ENCODE results near the gene BCAT1. TPM values are rescaled to one million over a fixed set of nuclear protein-coding genes. Genes with fewer than 3 reads are reported as not detected.

The BCAT1 gene
- total RNA-seq, 1 experiment from 2014 or later: 0.74 TPM

- Histone ChIP-seq H3K9me3 (ENCODE audit: control insufficient read depth in 1 of 2, insufficient read depth in 1 of 2, low read depth in 1 of 2, low read length in 2 of 2) (no peaks in the 10 kb centered on the region), H3K9me2 (ENCODE audit: insufficient read depth) (no peaks in the 10 kb centered on the region), H3K36me3 (ENCODE audit: control insufficient read depth in 1 of 2, insufficient read depth in 2 of 2, low read length in 2 of 2) (no peaks in the 10 kb centered on the region), H3K27ac (ENCODE audit: low read depth, low read length) (no peak overlapping the region), H3K9ac (ENCODE audit: low read length) (no peak overlapping the region), H3K4me2 (ENCODE audit: low read length) (no peak overlapping the region), H3K79me2 (ENCODE audit: insufficient read depth, low read length) (no peaks in the 10 kb centered on the region), H3K4me3 (replicated peaks in 1 of 2; ENCODE audit: low read depth in 1 of 2, low read length in 2 of 2) (no peak overlapping the region), H3K4me1 (ENCODE audit: control insufficient read depth in 1 of 2, insufficient read depth in 2 of 2, low read length in 2 of 2) (no peaks in the 10 kb centered on the region), H2AFZ (ENCODE audit: low read depth, low read length, poor library complexity, severe bottlenecking) (no peak overlapping the region), H4K20me1 (ENCODE audit: insufficient read depth) (no peaks in the 10 kb centered on the region), H3K27me3 (ENCODE audit: insufficient read depth, low read length) (peaks cover 8% of the 10 kb centered on the region; the same call in 1 of the 2 replicates)
- BruUV-seq (replicated peaks): no TSS peak
- ChIA-PET CTCF (interaction anchor here (1.8 kb wide), 1 partner anchor 136 kb away, joined by 6 read pairs; no protein-coding TSS in a partner anchor), POLR2A (no interaction called here), RAD21 (ENCODE audit: low non-redundant PET in 1 of 2, low total read pairs in 2 of 2, uncharacterized antibody in 2 of 2, unreplicated experiment in 2 of 2) (no interaction called here)
- TF ChIP-seq EGR1 (IDR thresholded peaks at IDR 0.05; ENCODE audit: low read depth) (no peak), CEBPB (IDR thresholded peaks at IDR 0.05; ENCODE audit: low read depth) (no peak), SP1 (IDR thresholded peaks at IDR 0.05; ENCODE audit: low read depth) (no peak), EZH2phosphoT487 (IDR thresholded peaks at IDR 0.05; ENCODE audit: borderline replicate concordance) (no peak), FOSL1 (IDR thresholded peaks at IDR 0.05; ENCODE audit: low read depth) (no peak), TCF7L2 (IDR thresholded peaks at IDR 0.05; ENCODE audit: borderline replicate concordance, extremely low read depth, insufficient read depth, insufficient read length) (no peak), SIN3A (IDR thresholded peaks at IDR 0.05; ENCODE audit: low read depth) (no peak)
- DNase-seq (ENCODE audit: low read depth, low spot score): no peak
- intact Hi-C loops (cut with micrococcal nuclease): no loop called here
- ATAC-seq: no peak
Measured at GRCh38 chr12:24854908-24855307, 94.0 kb downstream of the BCAT1 start.

GRCh38 chr12:24854017-24854416, 94.9 kb downstream of the BCAT1 start:
- no peak overlapping the region for H3K4me3 ChIP-seq (replicated peaks in 1 of 2; ENCODE audit: low read depth in 1 of 2, low read length in 2 of 2)
- H3K9me3 ChIP-seq (ENCODE audit: control insufficient read depth in 1 of 2, insufficient read depth in 1 of 2, low read depth in 1 of 2, low read length in 2 of 2): no peaks in the 10 kb centered on the region
- no peak for TF ChIP-seq CTCF (IDR thresholded peaks at IDR 0.05 in 2 of 3, conservative IDR thresholded peaks at IDR 0.05 in 1 of 3; ENCODE audit: borderline replicate concordance in 1 of 3, insufficient read depth in 1 of 3, low read depth in 2 of 3, low read length in 2 of 3)
- TF ChIP-seq ZFX (IDR thresholded peaks at IDR 0.05): no peak
- TF ChIP-seq YY1 (IDR thresholded peaks at IDR 0.05; ENCODE audit: extremely low read depth, insufficient replicate concordance, low read depth, low read length): no peak
- no peak for TF ChIP-seq CBX3 (IDR thresholded peaks at IDR 0.05; ENCODE audit: low read depth)
- H3K4me1 ChIP-seq (ENCODE audit: control insufficient read depth in 1 of 2, insufficient read depth in 2 of 2, low read length in 2 of 2): no peaks in the 10 kb centered on the region
- POLR2A ChIA-PET: no interaction called here
- no peak for DNase-seq (ENCODE audit: low read depth, low spot score)
- H3K9me2 ChIP-seq (ENCODE audit: insufficient read depth): no peaks in the 10 kb centered on the region
- no peak overlapping the region for H2AFZ ChIP-seq (ENCODE audit: low read depth, low read length, poor library complexity, severe bottlenecking)
- H3K27me3 ChIP-seq (ENCODE audit: insufficient read depth, low read length): peaks cover 8% of the 10 kb centered on the region; the same call in 1 of the 2 replicates
- CTCF ChIA-PET: interaction anchor here (0.8 to 1.9 kb wide), 3 partner anchors 137 to 738 kb away, joined by 3 to 6 read pairs (median 5); no protein-coding TSS in a partner anchor
- no peak overlapping the region for H3K4me2 ChIP-seq (ENCODE audit: low read length)
- no peak overlapping the region for H3K9ac ChIP-seq (ENCODE audit: low read length)
- no TSS peak for BruUV-seq (replicated peaks)
- no peak overlapping the region for H3K27ac ChIP-seq (ENCODE audit: low read depth, low read length)
- no peak for ATAC-seq
- H3K79me2 ChIP-seq (ENCODE audit: insufficient read depth, low read length): no peaks in the 10 kb centered on the region
- intact Hi-C loops (cut with micrococcal nuclease): no loop called here
- no peaks in the 10 kb centered on the region for H3K36me3 ChIP-seq (ENCODE audit: control insufficient read depth in 1 of 2, insufficient read depth in 2 of 2, low read length in 2 of 2)
- H4K20me1 ChIP-seq (ENCODE audit: insufficient read depth): no peaks in the 10 kb centered on the region
- RAD21 ChIA-PET (ENCODE audit: low non-redundant PET in 1 of 2, low total read pairs in 2 of 2, uncharacterized antibody in 2 of 2, unreplicated experiment in 2 of 2): no interaction called here

All from HCT116 (cell line).